Breast epithelium (tissue), 4 donors: ENCODE data around the gene INTS4. TPM values are rescaled to one million over a fixed set of nuclear protein-coding genes. Genes with fewer than 3 reads are reported as not detected.
A peak's percentile ranks its signal among the peaks of the same experiment; 100 is the strongest.
"Not testable (repeated sequence)": the region's sequence is repeated elsewhere in the genome, so short reads cannot be mapped to it uniquely, and the experiment has no call there.

Experiments used
- DNase-seq, 2 donors: peaks; one replicate each; pipeline ENCODE4 v3.0.0-alpha.2; 2019; ENCODE audit warnings: low spot score in 2 of 2
- H3K27ac ChIP-seq, 2 donors: fragments of 200-600 bp; sonication (generic) in 1 of 2; one replicate each; pipeline ENCODE4 v1.5.1; 2016 to 2019; ENCODE audit warnings: mild to moderate bottlenecking in 1 of 2
- H3K27me3 ChIP-seq, 2 donors: fragments of 200-600 bp; sonication (generic) in 1 of 2; one replicate each; pipeline versions ENCODE4 v1.5.1 to v1.6.0; 2017 to 2019; ENCODE audit warnings: control low read depth in 1 of 2, mild to moderate bottlenecking in 1 of 2
- H3K36me3 ChIP-seq: fragments of 200-600 bp; one replicate; pipeline ENCODE4 v1.5.1; 2019
- H3K4me1 ChIP-seq, 2 donors: fragments of 200-600 bp; sonication (generic); one replicate each; pipeline ENCODE4 v1.5.1; 2016 to 2019; ENCODE audit warnings: control low read depth in 1 of 2
- H3K4me3 ChIP-seq, 3 donors: fragments of 200-600 bp; sonication (generic); 1 replicate in 2 of 3; 2 replicates in 1 of 3; pipeline ENCODE4 v1.5.1; 2016 to 2019; ENCODE audit warnings: mild to moderate bottlenecking in 3 of 3, moderate library complexity in 2 of 3
- H3K9me3 ChIP-seq, 2 donors: fragments of 200-600 bp; sonication (generic) in 1 of 2; one replicate each; pipeline ENCODE4 v1.5.1; 2016 to 2019; ENCODE audit warnings: control low read depth in 1 of 2
- POLR2A ChIP-seq: fragments of 450-650 bp; IDR thresholded peaks from one replicate; pipeline ENCODE4 v1.6.1; 2016; ENCODE audit warnings: antibody characterized with exemption, mild to moderate bottlenecking, moderate library complexity
- POLR2AphosphoS5 ChIP-seq, 3 donors: sonication (generic); formaldehyde crosslinking; IDR thresholded peaks; one replicate each; pipeline ENCODE4 v1.6.1; 2017; ENCODE audit warnings: antibody characterized with exemption in 3 of 3
- intact Hi-C: fragments of 100-400 bp; cut with DNase I; formaldehyde crosslinking; loops from one replicate; pipeline ENCODE4 v1.15.1; 2023; ENCODE audit warnings: low total_unique reads
- total RNA-seq, 3 donors: library from RNA; depleted of rRNA; stranded (reverse); fragments of >200 nt; gene quantifications; one replicate each; pipeline ENCODE4 v1.1.0, GENCODE V29; 2016
- TF ChIP-seq, protein P1 (sequence below), 3 donors: fragments of 450-650 bp; IDR thresholded peaks; one replicate each; pipeline ENCODE4 v1.5.1; 2016 to 2017; ENCODE audit warnings: antibody characterized with exemption in 3 of 3, mild to moderate bottlenecking in 3 of 3, moderate library complexity in 3 of 3

Gene INTS4
- total RNA-seq, 3 donors from 2014 or later: 34.6 to 58.4 (median 47.5) TPM

DNA sequence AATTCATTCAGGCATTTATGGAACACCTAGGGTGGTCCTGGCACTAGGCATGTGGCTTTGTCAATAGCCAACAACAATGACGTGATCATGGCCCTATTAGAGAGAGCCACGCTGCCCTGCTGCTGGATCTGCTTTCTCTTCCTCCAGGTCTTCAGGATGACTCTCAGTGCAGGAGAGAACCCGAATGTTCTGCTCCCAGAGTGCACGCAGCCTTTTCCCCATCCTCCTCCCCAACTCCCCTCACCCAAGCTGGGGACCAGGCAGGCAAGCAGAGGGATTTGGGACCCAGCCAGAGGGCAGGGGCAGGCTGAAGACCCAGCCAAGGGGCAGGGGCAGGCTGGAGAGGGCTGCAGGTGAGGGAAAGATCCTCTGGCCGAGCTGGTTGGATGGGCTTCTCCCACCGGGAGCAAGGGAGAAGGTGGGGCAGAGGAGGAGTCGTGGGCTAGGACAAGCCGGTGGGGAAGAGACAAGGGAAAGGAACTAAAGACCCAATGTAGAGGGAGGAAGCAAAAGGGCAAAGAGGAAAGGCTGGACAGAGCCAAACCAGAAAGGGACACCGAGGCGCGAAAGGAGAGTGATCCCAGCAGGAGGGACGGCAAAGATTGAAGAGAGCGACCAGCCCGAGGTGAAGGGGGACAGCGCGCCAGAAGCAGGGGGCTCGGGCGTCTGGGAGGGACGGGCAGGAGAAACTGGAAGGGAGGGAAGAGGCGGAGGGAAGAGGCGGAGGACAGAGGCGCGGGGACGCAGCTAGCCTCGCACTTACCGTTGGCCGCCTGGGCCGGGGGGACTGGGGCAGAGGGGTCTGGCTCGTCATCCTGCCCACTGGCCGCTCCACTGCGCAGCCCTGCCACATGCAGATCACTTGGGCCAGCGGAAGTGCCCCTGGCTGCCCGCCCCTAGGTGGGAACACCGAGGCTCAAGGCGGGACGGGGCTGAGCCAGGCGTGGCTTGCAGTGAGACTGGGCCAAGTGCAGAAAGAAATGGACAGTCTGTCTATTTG, 28.2 kb upstream of the INTS4 start, which contains the start of gene KCTD14:
KCTD14 (minus strand) TSS at position 880 of the 1,000 bp plus-strand sequence; CDS start at position 853, 27 bp downstream.
- Histone ChIP-seq H3K27me3 (no peaks in the 10 kb centered on the region), H3K36me3 (no peaks in the 10 kb centered on the region), H3K4me3 (peak within 1 kb of the TSS; percentile 47 to 84 (median 62)), H3K27ac (peak within 1 kb of the TSS; percentile 89 to 94), H3K4me1 (no peaks in the 10 kb centered on the region), H3K9me3 (no peaks in the 10 kb centered on the region)
- peak; percentile 59 to 70 for DNase-seq
- TF ChIP-seq POLR2A (no peak), POLR2AphosphoS5 (IDR thresholded peaks at IDR 0.05) (peak in 1 of 3 donors; percentile 79)
- intact Hi-C loops: no loop called here

DNA sequence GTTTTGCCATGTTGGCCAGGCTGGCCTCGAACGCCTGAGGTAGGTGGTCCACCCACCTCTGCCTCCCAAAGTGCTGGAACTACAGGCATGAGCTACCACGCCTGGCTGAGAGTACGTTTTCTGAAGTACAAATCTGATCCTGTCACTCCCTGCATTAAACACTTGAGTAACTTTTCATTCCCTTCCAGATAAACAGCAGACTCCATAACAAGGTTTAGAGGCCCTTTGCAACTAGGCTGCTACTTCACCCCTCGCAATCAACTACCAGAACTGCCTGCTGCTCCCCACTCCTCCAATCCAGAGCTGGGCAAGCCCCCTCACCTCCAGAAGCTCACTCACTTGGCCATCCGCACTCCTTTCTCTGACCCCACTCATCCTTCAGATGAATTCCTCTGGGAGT, 27.1 kb upstream of the INTS4 start:
- Histone ChIP-seq H3K36me3 (no peaks in the 10 kb centered on the region), H3K4me1 (no peaks in the 10 kb centered on the region), H3K27ac (peak overlapping the region; percentile 89 to 94), H3K9me3 (no peaks in the 10 kb centered on the region), H3K27me3 (no peaks in the 10 kb centered on the region), H3K4me3 (peak overlapping the region in 2 of 3 donors; percentile 62 to 84)
- intact Hi-C loops: no loop called here
- TF ChIP-seq, protein P1, sequence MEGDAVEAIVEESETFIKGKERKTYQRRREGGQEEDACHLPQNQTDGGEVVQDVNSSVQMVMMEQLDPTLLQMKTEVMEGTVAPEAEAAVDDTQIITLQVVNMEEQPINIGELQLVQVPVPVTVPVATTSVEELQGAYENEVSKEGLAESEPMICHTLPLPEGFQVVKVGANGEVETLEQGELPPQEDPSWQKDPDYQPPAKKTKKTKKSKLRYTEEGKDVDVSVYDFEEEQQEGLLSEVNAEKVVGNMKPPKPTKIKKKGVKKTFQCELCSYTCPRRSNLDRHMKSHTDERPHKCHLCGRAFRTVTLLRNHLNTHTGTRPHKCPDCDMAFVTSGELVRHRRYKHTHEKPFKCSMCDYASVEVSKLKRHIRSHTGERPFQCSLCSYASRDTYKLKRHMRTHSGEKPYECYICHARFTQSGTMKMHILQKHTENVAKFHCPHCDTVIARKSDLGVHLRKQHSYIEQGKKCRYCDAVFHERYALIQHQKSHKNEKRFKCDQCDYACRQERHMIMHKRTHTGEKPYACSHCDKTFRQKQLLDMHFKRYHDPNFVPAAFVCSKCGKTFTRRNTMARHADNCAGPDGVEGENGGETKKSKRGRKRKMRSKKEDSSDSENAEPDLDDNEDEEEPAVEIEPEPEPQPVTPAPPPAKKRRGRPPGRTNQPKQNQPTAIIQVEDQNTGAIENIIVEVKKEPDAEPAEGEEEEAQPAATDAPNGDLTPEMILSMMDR (IDR thresholded peaks at IDR 0.05): no peak
- TF ChIP-seq POLR2AphosphoS5 (IDR thresholded peaks at IDR 0.05) (no peak), POLR2A (no peak)
- no peak for DNase-seq

DNA sequence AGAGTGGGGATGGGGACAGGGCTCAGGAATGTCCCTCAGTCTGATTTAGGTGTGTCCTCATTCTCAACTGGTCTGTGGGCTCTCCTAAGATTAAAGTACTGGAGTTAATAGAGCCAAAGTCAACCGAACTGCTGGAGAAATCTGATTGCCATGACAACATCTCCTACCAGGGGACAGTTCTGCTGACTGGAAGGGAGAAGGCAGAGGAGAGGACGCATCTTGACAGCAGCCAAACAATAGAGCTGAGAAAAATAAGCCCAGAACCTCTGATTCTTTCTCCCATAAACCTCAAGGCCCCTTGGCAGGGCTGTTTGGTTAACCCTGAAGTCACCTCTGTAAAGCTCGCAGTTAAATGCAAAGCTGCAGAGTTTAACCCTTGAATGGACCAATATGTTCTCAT, 25.8 kb upstream of the INTS4 start:
- no peaks in the 10 kb centered on the region for H3K9me3 ChIP-seq
- H3K27me3 ChIP-seq: no peaks in the 10 kb centered on the region
- H3K4me3 ChIP-seq: no peak overlapping the region
- TF ChIP-seq POLR2AphosphoS5 (IDR thresholded peaks at IDR 0.05) (no peak), POLR2A (no peak)
- TF ChIP-seq, protein P1 (IDR thresholded peaks at IDR 0.05): no peak
- no peaks in the 10 kb centered on the region for H3K4me1 ChIP-seq
- H3K36me3 ChIP-seq: no peaks in the 10 kb centered on the region
- intact Hi-C loops: no loop called here
- H3K27ac ChIP-seq: peak overlapping the region in 1 of 2 donors; percentile 40
- DNase-seq: no peak

- Histone ChIP-seq H3K4me1 (no peaks in the 10 kb centered on the region), H3K27me3 (no peaks in the 10 kb centered on the region), H3K9me3 (no peaks in the 10 kb centered on the region), H3K36me3 (no peaks in the 10 kb centered on the region), H3K4me3 (no peak overlapping the region), H3K27ac (peak overlapping the region in 1 of 2 donors; percentile 40)
- intact Hi-C loops: no loop called here
- TF ChIP-seq POLR2A (no peak), POLR2AphosphoS5 (IDR thresholded peaks at IDR 0.05) (no peak)
- TF ChIP-seq, protein P1 (IDR thresholded peaks at IDR 0.05): no peak
- no peak for DNase-seq
Observed at GRCh38 chr11:78019808-78020207, 25.3 kb upstream of the INTS4 start.

DNA sequence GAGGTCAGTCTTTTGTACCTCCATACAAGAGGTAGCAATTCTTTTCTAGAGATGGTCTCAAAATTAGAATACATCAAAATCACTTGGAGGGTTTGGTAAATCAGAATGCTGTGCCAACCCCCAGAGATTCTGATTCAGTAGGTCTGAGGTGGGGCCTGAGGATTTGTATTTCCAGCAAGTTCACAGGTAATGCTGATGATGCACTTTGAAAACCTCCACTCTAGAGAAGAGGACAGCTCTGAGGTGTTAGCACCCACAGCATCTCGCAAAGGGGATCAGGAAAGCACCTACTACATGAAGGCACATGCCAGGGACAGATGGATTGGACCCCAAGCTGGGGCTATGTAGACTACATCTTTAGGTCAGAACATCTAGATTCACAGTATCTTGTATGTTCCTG, 21.4 kb upstream of the INTS4 start:
- no peaks in the 10 kb centered on the region for H3K9me3 ChIP-seq
- H3K4me1 ChIP-seq: no peaks in the 10 kb centered on the region
- H3K27ac ChIP-seq: no peak overlapping the region
- H3K27me3 ChIP-seq: no peaks in the 10 kb centered on the region
- no peak for DNase-seq
- no peak for TF ChIP-seq POLR2A
- TF ChIP-seq, protein P1 (IDR thresholded peaks at IDR 0.05): no peak
- no peak for TF ChIP-seq POLR2AphosphoS5 (IDR thresholded peaks at IDR 0.05)
- no peaks in the 10 kb centered on the region for H3K36me3 ChIP-seq
- intact Hi-C loops: no loop called here
- H3K4me3 ChIP-seq: no peak overlapping the region

DNA sequence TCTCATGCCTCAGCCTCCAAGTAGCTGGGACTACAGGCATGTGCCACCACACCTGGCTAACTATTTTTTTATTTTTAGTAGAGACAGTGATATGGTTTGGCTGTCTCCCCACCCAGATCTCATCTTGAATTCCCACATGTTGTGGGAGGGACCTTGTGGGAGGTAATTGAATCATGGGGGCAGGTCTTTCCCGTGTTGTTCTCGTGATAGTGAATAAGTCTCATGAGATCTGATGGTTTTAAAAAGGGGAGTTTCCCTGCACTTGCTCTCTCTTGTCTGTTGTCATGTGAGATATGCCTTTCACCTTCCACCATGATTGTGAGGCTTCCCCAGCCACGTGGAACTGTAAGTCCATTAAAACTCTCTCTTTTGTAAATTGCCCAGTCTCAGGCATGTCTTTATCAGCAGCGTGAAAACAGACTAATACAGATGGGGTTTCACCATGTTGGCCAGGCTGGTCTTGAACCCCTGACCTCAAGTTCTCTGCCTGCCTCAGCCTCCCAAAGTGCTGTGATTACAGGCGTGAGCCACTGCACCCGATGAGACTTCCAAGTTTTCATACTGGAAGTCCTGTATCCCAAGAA, 20.6 kb upstream of the INTS4 start:
- DNase-seq, H3K4me3 ChIP-seq, H3K9me3 ChIP-seq, H3K27ac ChIP-seq, intact Hi-C loops, H3K4me1 ChIP-seq, H3K36me3 ChIP-seq, H3K27me3 ChIP-seq: not testable (repeated sequence)
